Measurements from ENCODE around the gene MMP24OS. TPM values are rescaled to one million over a fixed set of nuclear protein-coding genes. Genes with fewer than 3 reads are reported as not detected.

The MMP24OS gene
- total RNA-seq, 1 donor from 2014 or later, result 45.4 TPM

DNA sequence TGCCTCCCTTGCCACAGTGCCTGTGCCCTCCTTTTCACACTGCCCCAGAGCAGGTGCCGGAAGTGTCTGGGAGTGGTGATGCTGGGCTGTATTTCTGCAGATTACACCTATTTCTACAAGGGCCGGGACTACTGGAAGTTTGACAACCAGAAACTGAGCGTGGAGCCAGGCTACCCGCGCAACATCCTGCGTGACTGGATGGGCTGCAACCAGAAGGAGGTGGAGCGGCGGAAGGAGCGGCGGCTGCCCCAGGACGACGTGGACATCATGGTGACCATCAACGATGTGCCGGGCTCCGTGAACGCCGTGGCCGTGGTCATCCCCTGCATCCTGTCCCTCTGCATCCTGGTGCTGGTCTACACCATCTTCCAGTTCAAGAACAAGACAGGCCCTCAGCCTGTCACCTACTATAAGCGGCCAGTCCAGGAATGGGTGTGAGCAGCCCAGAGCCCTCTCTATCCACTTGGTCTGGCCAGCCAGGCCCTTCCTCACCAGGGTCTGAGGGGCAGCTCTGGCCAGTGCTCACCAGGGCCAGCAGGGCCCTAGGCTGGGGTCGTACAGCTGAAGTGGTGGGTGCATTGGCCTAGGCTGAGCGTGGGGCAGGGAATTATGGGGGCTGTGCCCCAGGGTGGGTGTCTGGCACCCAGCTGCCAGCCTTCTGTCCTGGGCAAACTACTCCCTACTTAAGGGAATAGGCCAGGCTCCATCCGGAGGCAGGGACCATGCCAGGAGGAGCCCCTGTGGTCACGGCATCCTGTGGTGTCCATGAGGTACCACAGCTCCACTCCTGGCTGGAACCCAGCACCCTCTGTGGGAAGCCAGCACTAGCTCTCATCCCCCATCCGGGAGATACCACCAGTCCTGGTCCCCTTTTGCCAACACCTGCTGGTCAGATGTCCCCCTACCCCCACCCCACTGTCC, 3.5 kb downstream of the MMP24OS start:
- TF ChIP-seq CTCF (IDR thresholded peaks at IDR 0.05; ENCODE audit: borderline replicate concordance), result no peak
- H3K36me3 ChIP-seq, result peaks cover 42% of the 10 kb centered on the region
- H3K4me1 ChIP-seq, result peaks cover 34% of the 10 kb centered on the region
- intact Hi-C loops (cut with micrococcal nuclease), result no loop called here
- H3K27me3 ChIP-seq (ENCODE audit: low read depth), result no peaks in the 10 kb centered on the region
- no peak overlapping the region for H3K27ac ChIP-seq (replicated peaks)
- DNase-seq, result no peak
- H3K9me3 ChIP-seq (replicated peaks), result no peaks in the 10 kb centered on the region
- H3K4me3 ChIP-seq, result no peak overlapping the region

GRCh38 chr20:35273449-35274171, 4.3 kb downstream of the MMP24OS start:
- Histone ChIP-seq H3K4me1 (peaks cover 38% of the 10 kb centered on the region), H3K9me3 (replicated peaks) (no peaks in the 10 kb centered on the region), H3K36me3 (peaks cover 35% of the 10 kb centered on the region), H3K27me3 (ENCODE audit: low read depth) (no peaks in the 10 kb centered on the region), H3K27ac (replicated peaks) (no peak overlapping the region), H3K4me3 (no peak overlapping the region)
- intact Hi-C loops (cut with micrococcal nuclease), result no loop called here
- TF ChIP-seq CTCF (IDR thresholded peaks at IDR 0.05; ENCODE audit: borderline replicate concordance), result no peak
- no peak for DNase-seq

DNA sequence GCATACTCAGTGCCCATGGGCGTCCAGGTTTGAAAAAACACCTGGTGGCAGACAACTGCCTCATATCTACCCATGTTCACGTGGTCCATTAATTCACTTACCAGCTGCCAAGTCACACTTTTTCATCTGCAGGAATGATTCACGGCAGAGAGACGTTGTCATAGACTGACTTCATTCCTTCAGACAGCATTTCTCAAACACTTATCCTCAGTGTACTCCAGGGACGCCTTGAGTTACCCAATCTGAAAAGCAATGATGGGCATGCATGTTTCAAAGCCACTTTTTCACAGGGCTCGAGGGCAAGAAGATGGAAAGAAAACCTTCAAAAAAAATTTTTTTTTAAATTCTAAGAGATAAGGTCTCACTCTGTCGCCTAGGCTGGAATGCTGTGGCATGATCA, 6.0 kb downstream of the MMP24OS start:
- Histone ChIP-seq H3K36me3 (peaks cover 49% of the 10 kb centered on the region), H3K9me3 (replicated peaks) (no peaks in the 10 kb centered on the region), H3K27me3 (ENCODE audit: low read depth) (no peaks in the 10 kb centered on the region), H3K4me1 (peaks cover 24% of the 10 kb centered on the region), H3K27ac (replicated peaks) (no peak overlapping the region), H3K4me3 (no peak overlapping the region)
- no peak for DNase-seq
- TF ChIP-seq CTCF (IDR thresholded peaks at IDR 0.05; ENCODE audit: borderline replicate concordance), result no peak
- intact Hi-C loops (cut with micrococcal nuclease), result no loop called here

GRCh38 chr20:35271073-35271882, 6.6 kb downstream of the MMP24OS start:
- DNase-seq, result no peak
- Histone ChIP-seq H3K9me3 (replicated peaks) (no peaks in the 10 kb centered on the region), H3K36me3 (peaks cover 54% of the 10 kb centered on the region), H3K27ac (replicated peaks) (no peak overlapping the region), H3K4me1 (peaks cover 18% of the 10 kb centered on the region), H3K4me3 (no peak overlapping the region), H3K27me3 (ENCODE audit: low read depth) (no peaks in the 10 kb centered on the region)
- intact Hi-C loops (cut with micrococcal nuclease), result no loop called here
- no peak for TF ChIP-seq CTCF (IDR thresholded peaks at IDR 0.05; ENCODE audit: borderline replicate concordance)

Data from left ventricle myocardium inferior (tissue), 1 donor.